Measurements from ENCODE around the gene GPC3. TPM values are rescaled to one million over a fixed set of nuclear protein-coding genes. Genes with fewer than 3 reads are reported as not detected.

GPC3 gene
- total RNA-seq, 4 donors from 2014 or later = 8.4 to 28.2 (median 20.4) TPM

DNA sequence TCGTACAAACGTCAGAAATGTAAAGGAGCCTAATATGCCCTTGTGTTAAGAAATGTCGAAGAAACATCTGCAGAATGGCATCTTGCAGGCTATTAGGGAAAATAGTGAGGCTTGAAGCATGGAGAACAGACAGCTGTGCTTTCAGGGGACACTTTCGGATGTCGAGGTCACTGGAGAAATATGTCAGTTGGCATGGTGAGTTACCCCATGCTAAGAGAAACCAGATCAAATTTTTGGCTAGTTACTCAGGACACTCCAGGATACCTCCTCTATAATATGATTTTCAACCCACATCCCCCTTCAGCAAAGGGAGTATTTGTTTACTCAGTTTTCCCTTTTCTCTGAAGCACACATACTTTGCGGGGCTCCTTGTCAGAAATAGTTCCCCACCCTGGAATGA is 171.4 kb downstream of the GPC3 start:
- Histone ChIP-seq H3K4me1 (no peaks in the 10 kb centered on the region), H3K27ac (no peak overlapping the region), H3K36me3 (no peaks in the 10 kb centered on the region), H3K9me3 (no peaks in the 10 kb centered on the region), H3K4me3 (replicated peaks in 1 of 3) (no peak overlapping the region), H3K27me3 (no peaks in the 10 kb centered on the region)
- no peak for DNase-seq
- intact Hi-C loops (cut with DNase I) = no loop called here
- TF ChIP-seq POLR2A (IDR thresholded peaks at IDR 0.05) = no peak
- TF ChIP-seq, protein P1, sequence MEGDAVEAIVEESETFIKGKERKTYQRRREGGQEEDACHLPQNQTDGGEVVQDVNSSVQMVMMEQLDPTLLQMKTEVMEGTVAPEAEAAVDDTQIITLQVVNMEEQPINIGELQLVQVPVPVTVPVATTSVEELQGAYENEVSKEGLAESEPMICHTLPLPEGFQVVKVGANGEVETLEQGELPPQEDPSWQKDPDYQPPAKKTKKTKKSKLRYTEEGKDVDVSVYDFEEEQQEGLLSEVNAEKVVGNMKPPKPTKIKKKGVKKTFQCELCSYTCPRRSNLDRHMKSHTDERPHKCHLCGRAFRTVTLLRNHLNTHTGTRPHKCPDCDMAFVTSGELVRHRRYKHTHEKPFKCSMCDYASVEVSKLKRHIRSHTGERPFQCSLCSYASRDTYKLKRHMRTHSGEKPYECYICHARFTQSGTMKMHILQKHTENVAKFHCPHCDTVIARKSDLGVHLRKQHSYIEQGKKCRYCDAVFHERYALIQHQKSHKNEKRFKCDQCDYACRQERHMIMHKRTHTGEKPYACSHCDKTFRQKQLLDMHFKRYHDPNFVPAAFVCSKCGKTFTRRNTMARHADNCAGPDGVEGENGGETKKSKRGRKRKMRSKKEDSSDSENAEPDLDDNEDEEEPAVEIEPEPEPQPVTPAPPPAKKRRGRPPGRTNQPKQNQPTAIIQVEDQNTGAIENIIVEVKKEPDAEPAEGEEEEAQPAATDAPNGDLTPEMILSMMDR (IDR thresholded peaks at IDR 0.05) = no peak
- WGBS, 2 donors = 80 to 88% methylated on average over 6 of the region's 6 CpGs

DNA sequence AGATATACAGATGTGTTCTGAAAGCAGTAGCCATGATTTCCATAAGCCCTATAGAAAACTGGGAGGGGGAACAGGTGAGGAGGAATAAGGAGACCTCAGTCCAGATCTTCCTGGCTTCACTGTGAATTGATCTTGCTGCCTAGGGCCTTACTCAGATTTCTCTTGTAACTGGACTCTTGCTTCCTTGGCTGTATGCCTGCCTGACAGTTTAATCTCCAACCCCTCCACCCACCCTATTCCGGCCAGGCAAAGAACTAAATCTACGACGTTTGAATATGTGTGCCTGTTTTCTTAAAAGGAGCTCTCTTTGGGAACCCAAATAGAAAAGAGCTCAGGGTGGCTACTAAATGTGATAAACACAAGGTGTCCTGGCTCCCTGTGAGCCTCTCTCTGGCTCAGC is 173.0 kb downstream of the GPC3 start:
- H3K27ac ChIP-seq = no peak overlapping the region
- H3K36me3 ChIP-seq = no peaks in the 10 kb centered on the region
- TF ChIP-seq POLR2A (IDR thresholded peaks at IDR 0.05) = no peak
- TF ChIP-seq, protein P1 (IDR thresholded peaks at IDR 0.05) = no peak
- no peak for DNase-seq
- H3K27me3 ChIP-seq = no peaks in the 10 kb centered on the region
- intact Hi-C loops (cut with DNase I) = no loop called here
- no peaks in the 10 kb centered on the region for H3K4me1 ChIP-seq
- no peak overlapping the region for H3K4me3 ChIP-seq (replicated peaks in 1 of 3)
- no peaks in the 10 kb centered on the region for H3K9me3 ChIP-seq
- 43 to 56% methylated on average over 3 of the region's 3 CpGs for WGBS, 2 donors

DNA sequence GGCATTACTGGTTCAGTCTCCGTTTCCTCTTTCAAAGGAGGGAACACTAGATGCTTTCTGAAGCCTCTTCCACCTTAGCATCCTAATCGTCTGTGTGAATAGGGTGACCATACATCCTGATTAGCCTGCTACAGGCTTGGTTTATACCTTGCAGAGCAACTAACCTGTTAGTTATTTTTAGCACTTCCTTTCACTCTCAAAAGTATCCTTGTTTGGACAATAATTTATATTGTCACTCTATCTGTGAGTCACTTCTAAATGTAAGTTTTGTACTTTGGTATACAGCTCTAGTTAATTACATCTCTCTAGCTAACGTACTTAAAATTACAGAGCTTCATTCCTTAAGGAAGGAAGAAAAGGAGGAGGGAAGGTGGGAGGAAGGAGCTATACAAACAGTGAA is 174.5 kb downstream of the GPC3 start:
- no peak for TF ChIP-seq POLR2A (IDR thresholded peaks at IDR 0.05)
- TF ChIP-seq, protein P1 (IDR thresholded peaks at IDR 0.05) = no peak
- Histone ChIP-seq H3K36me3 (no peaks in the 10 kb centered on the region), H3K27me3 (no peaks in the 10 kb centered on the region), H3K9me3 (no peaks in the 10 kb centered on the region), H3K4me1 (no peaks in the 10 kb centered on the region), H3K27ac (no peak overlapping the region), H3K4me3 (replicated peaks in 1 of 3) (no peak overlapping the region)
- no peak for DNase-seq
- WGBS, 2 donors = 64 to 66% methylated on average over 3 of the region's 3 CpGs
- intact Hi-C loops (cut with DNase I) = no loop called here

DNA sequence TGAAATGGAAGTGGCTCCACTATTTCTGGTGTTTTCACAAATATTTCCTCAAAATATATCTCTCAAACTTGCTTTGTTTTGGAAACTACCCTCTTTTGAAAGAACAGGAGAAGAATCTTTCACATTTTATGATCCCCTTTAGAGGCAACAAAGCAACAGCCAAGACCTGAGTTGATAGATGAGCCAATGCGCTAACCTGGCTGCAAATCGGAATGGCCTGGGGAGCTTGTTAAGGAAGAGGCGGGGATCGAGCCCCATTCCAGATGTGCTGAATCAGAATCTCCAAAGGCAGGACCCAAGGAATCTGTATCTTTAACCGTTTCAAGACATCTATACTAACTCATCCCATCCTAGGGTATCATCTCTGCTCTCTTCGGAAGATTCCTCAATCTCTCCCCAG is 181.3 kb downstream of the GPC3 start:
- no peak overlapping the region for H3K27ac ChIP-seq
- WGBS, 2 donors = 91 to 94% methylated on average over 6 of the region's 6 CpGs

DNA sequence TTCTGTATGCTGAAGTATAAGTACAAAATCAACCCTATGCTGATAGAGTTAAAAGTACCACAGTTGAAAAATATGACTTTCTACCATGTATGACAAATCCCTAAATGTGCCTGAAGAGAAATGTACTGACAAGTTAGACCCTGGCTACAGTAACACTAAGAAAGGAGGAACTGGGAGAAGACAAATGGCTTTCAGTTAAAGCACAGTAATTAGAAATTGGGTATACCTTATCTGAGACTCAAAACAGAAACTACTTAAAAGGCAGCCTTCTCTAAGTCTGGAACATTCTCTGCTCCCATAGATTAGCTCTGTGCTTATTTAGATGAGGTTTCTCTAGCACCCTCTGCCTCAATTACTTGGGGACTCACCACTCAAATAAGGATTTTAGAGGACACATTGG is 189.1 kb downstream of the GPC3 start:
- Histone ChIP-seq H3K36me3 (no peaks in the 10 kb centered on the region), H3K9me3 (no peaks in the 10 kb centered on the region), H3K27me3 (no peaks in the 10 kb centered on the region), H3K4me1 (no peaks in the 10 kb centered on the region), H3K4me3 (replicated peaks in 1 of 3) (no peak overlapping the region), H3K27ac (no peak overlapping the region)
- TF ChIP-seq, protein P1 (IDR thresholded peaks at IDR 0.05) = no peak
- no peak for TF ChIP-seq POLR2A (IDR thresholded peaks at IDR 0.05)
- intact Hi-C loops (cut with DNase I) = no loop called here
- no peak for DNase-seq

More for the DNA sequence above, 181.3 kb downstream of the GPC3 start:
- intact Hi-C loops (cut with DNase I) = no loop called here
- DNase-seq = no peak
- no peaks in the 10 kb centered on the region for H3K9me3 ChIP-seq
- no peak overlapping the region for H3K4me3 ChIP-seq (replicated peaks in 1 of 3)
- no peak for TF ChIP-seq POLR2A (IDR thresholded peaks at IDR 0.05)
- TF ChIP-seq, protein P1 (IDR thresholded peaks at IDR 0.05) = no peak
- no peaks in the 10 kb centered on the region for H3K4me1 ChIP-seq
- no peaks in the 10 kb centered on the region for H3K27me3 ChIP-seq
- H3K36me3 ChIP-seq = no peaks in the 10 kb centered on the region

Data from thyroid gland (tissue), 4 donors.